OCI-LY3 (cell line): ENCODE data around the gene CLSTN2.
A peak's percentile ranks its signal among the peaks of the same experiment; 100 is the strongest.

Source experiments
- H2AFZ ChIP-seq: fragments of 200-600, 300-600 bp; shearing (Covaris generic); 2 replicates; pipeline ENCODE4 v1.6.0; 2014; ENCODE audit warnings: antibody characterized with exemption, low read depth, low read length
- H3K27ac ChIP-seq: fragments of 200-600, 300-600 bp; sonication (generic); 2 replicates; pipeline ENCODE4 v1.5.1; 2014; ENCODE audit warnings: mild to moderate bottlenecking, low read length, moderate library complexity, mixed read lengths
- H3K27me3 ChIP-seq: fragments of 200-600, 300-600 bp; sonication (generic); 2 replicates; pipeline ENCODE4 v1.6.1; 2014; ENCODE audit warnings: low read depth, low read length, mixed read lengths
- H3K36me3 ChIP-seq: fragments of 200-600, 300-600 bp; sonication (generic); replicated peaks from 2 replicates; pipeline ENCODE3; 2014; ENCODE audit warnings: low read depth, low read length, mixed read lengths
- H3K4me1 ChIP-seq: fragments of 300-600, 200-600 bp; sonication (generic); 2 replicates; pipeline ENCODE4 v1.6.1; 2014; ENCODE audit warnings: low read length, mixed read lengths
- H3K4me2 ChIP-seq: fragments of 200-600, 300-600 bp; sonication (generic); 2 replicates; pipeline ENCODE4 v1.6.1; 2014; ENCODE audit warnings: low read length, mixed read lengths
- H3K4me3 ChIP-seq: fragments of 300-600, 200-600 bp; sonication (generic); 2 replicates; pipeline ENCODE4 v1.5.1; 2014; ENCODE audit warnings: antibody characterized with exemption, mild to moderate bottlenecking, low read length, moderate library complexity
- H3K79me2 ChIP-seq: fragments of 300-600, 200-600 bp; shearing (Covaris generic); 2 replicates; pipeline ENCODE4 v1.6.1; 2014; ENCODE audit warnings: mild to moderate bottlenecking, low read length, mixed read lengths
- H3K9ac ChIP-seq: fragments of 300-600, 200-600 bp; shearing (Covaris generic); 2 replicates; pipeline ENCODE4 v1.6.0; 2014; ENCODE audit warnings: mild to moderate bottlenecking, low read length, moderate library complexity
- H3K9me3 ChIP-seq: fragments of 200-600, 300-600 bp; shearing (Covaris generic); 2 replicates; pipeline ENCODE4 v1.6.1; 2014; ENCODE audit warnings: low read length, mixed read lengths; ENCODE audit not compliant: insufficient read depth
- H4K20me1 ChIP-seq: fragments of 200-600, 300-600 bp; sonication (generic); 2 replicates; pipeline ENCODE4 v1.6.1; 2016; ENCODE audit warnings: low read length, mixed read lengths; ENCODE audit not compliant: insufficient read depth
- EZH2phosphoT487 ChIP-seq: fragments of 200-600 bp; shearing (Covaris generic); IDR thresholded peaks from 2 replicates; pipeline ENCODE4 v1.6.1; 2018; ENCODE audit warnings: antibody characterized with exemption, mixed run types, low read depth
- TF ChIP-seq, protein P1 (sequence below): fragments of 200-600, 300-600 bp; sonication (generic); IDR thresholded peaks from 2 replicates; pipeline ENCODE4 v1.5.1; 2014; ENCODE audit warnings: antibody characterized with exemption, low read length, low read depth

The CLSTN2 gene

DNA sequence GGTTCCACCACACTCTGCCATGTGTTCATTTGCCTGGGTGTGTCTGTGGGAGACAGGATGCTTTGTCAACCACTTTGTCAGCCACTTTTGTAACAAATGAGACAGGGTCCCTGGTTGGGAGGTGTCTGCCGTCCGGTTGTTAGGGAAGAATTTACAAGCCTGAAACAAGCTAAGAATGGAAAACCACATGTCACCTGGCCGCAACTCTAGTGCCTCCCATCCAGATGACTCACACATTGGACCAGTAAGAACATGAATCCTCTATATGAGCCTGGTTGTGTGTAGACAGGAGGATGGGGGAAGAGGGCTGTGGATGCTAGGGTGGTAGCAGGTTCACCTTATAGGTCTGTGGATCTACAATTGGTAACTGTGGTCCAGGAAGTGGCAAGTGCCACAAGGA lies 335.3 kb downstream of the CLSTN2 start:
- H3K4me2 ChIP-seq = no peak overlapping the region
- no peak overlapping the region for H3K9ac ChIP-seq
- no peaks in the 10 kb centered on the region for H3K79me2 ChIP-seq
- no peaks in the 10 kb centered on the region for H3K4me1 ChIP-seq
- H3K27me3 ChIP-seq = peaks cover 25% of the 10 kb centered on the region; the same call in 1 of the 2 replicates
- no peak for TF ChIP-seq EZH2phosphoT487
- TF ChIP-seq, protein P1, sequence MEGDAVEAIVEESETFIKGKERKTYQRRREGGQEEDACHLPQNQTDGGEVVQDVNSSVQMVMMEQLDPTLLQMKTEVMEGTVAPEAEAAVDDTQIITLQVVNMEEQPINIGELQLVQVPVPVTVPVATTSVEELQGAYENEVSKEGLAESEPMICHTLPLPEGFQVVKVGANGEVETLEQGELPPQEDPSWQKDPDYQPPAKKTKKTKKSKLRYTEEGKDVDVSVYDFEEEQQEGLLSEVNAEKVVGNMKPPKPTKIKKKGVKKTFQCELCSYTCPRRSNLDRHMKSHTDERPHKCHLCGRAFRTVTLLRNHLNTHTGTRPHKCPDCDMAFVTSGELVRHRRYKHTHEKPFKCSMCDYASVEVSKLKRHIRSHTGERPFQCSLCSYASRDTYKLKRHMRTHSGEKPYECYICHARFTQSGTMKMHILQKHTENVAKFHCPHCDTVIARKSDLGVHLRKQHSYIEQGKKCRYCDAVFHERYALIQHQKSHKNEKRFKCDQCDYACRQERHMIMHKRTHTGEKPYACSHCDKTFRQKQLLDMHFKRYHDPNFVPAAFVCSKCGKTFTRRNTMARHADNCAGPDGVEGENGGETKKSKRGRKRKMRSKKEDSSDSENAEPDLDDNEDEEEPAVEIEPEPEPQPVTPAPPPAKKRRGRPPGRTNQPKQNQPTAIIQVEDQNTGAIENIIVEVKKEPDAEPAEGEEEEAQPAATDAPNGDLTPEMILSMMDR = no peak
- no peak overlapping the region for H3K4me3 ChIP-seq
- no peaks in the 10 kb centered on the region for H3K9me3 ChIP-seq
- H4K20me1 ChIP-seq = no peaks in the 10 kb centered on the region
- H2AFZ ChIP-seq = no peak overlapping the region
- no peaks in the 10 kb centered on the region for H3K36me3 ChIP-seq
- no peak overlapping the region for H3K27ac ChIP-seq

DNA sequence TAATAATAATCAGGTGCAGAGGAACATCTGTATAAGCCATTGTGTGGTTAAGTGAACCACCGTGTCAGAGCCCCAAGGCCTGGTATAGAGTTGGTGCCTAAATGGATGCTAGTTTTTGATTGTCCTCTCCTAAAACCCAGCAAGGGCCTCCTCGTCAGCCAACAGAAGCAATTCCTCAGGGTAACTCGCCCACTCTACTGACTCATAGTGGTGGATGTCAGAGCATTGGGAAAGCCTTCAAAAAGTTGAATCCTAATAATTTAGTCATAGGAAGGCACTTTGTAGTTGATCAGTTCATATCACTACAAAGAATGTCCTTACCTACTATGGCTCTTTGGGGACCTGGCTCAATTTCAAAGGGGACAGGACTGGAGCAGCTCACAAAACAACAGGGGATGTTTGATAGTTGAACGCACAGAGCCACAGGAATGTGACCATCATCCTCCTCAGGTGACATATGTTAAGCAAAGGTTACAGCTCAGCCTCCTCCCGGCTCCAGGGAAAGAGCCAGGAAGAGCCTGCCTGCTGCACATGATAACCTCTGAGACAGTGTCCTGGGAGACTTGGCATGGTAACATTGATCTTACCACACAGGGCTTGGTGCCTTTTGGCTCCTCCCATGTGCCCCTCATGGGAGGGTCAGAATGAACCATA lies 338.7 kb downstream of the CLSTN2 start:
- TF ChIP-seq, protein P1 = no peak
- TF ChIP-seq EZH2phosphoT487 = no peak

DNA sequence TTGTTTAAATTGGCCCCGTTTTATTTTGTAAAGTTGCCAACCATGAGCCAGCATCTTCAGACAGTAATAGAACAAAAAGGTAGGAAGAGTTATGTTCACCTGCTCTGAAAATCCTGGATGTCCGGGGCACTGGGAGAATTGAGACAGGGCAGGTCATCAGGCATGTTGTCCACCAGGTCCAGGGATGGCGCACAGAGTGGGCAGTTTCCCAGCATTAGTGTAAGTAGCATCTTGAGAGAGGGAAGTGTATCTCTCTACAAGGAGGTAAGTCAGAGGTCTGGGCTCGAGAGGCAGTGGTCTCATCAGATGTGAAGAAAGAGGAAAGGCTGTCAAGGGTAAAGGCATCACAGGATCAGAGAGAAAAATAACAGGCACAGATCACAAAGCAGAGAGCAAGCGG lies 339.4 kb downstream of the CLSTN2 start:
- H2AFZ ChIP-seq = no peak overlapping the region
- no peak overlapping the region for H3K4me3 ChIP-seq
- H3K36me3 ChIP-seq = no peaks in the 10 kb centered on the region
- no peaks in the 10 kb centered on the region for H3K9me3 ChIP-seq
- H3K27ac ChIP-seq = no peak overlapping the region
- H4K20me1 ChIP-seq = no peaks in the 10 kb centered on the region
- no peak overlapping the region for H3K9ac ChIP-seq
- H3K4me2 ChIP-seq = no peak overlapping the region
- H3K4me1 ChIP-seq = no peaks in the 10 kb centered on the region
- TF ChIP-seq, protein P1 = no peak
- no peak for TF ChIP-seq EZH2phosphoT487
- peaks cover 15% of the 10 kb centered on the region for H3K27me3 ChIP-seq
- H3K79me2 ChIP-seq = no peaks in the 10 kb centered on the region

More for the DNA sequence above, 338.7 kb downstream of the CLSTN2 start:
- Histone ChIP-seq H3K27me3 (peaks cover 15% of the 10 kb centered on the region), H3K79me2 (no peaks in the 10 kb centered on the region), H3K9ac (no peak overlapping the region), H3K4me1 (no peaks in the 10 kb centered on the region), H3K4me3 (no peak overlapping the region), H3K9me3 (no peaks in the 10 kb centered on the region), H4K20me1 (no peaks in the 10 kb centered on the region), H3K27ac (no peak overlapping the region), H2AFZ (no peak overlapping the region), H3K36me3 (no peaks in the 10 kb centered on the region), H3K4me2 (no peak overlapping the region)

DNA sequence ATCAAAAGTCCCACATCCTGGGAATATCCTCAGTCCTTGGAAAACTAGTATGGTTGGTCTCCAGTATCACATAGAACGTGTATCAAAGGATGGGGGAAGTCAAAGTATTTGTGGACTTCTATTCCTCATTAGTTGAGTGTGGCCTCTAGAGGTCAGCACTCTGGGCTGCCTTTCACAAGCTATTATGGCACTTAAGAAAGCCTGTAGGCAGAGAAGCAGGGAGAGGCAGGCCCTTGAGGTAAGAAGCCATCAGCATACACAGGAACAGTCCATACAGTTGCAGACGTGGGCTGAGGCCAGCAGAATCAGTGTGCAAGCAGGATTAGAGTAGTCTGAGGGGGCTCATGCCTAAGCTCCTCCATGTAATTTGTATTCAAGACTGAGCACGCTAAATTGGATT lies 341.7 kb downstream of the CLSTN2 start:
- H3K79me2 ChIP-seq = no peaks in the 10 kb centered on the region
- no peaks in the 10 kb centered on the region for H3K9me3 ChIP-seq
- H3K27ac ChIP-seq = no peak overlapping the region
- H3K4me3 ChIP-seq = no peak overlapping the region
- no peak for TF ChIP-seq EZH2phosphoT487
- TF ChIP-seq, protein P1 = peak; percentile 66
- no peak overlapping the region for H2AFZ ChIP-seq
- no peaks in the 10 kb centered on the region for H3K4me1 ChIP-seq
- H3K36me3 ChIP-seq = no peaks in the 10 kb centered on the region
- no peak overlapping the region for H3K9ac ChIP-seq
- H3K4me2 ChIP-seq = no peak overlapping the region
- H3K27me3 ChIP-seq = peaks cover 31% of the 10 kb centered on the region
- no peaks in the 10 kb centered on the region for H4K20me1 ChIP-seq
